ENCODE data around the gene CNNM2. TPM values are rescaled to one million over a fixed set of nuclear protein-coding genes. Genes with fewer than 3 reads are reported as not detected.

CNNM2 gene
- total RNA-seq, 1 donor from 2014 or later, result 9.6 TPM

DNA sequence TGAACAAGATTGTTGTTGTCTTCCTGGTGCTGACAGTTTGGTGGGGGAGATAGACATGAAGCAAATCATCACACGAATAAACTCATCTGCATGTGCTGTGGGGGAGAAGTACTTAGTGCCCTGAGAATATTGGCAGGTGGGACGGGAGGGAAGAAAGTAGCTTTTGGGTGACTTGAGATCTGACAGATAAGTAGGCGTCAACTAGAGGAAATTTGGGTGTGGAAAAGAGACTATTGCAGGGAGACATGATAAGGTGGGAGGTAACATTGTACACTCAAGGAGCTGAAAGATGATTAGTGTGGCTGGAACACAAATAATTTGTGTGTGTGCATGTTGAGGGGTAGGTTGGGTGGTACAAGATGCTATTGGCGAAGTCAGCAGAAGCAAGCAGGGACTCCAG, 30.1 kb downstream of the CNNM2 start:
- DNase-seq (ENCODE audit: low read depth, low spot score), result no peak
- H3K4me3 Mint-ChIP-seq, result no peak overlapping the region
- no peaks in the 10 kb centered on the region for H3K4me1 Mint-ChIP-seq
- H3K36me3 Mint-ChIP-seq (ENCODE audit: low read depth), result no peaks in the 10 kb centered on the region
- no peak overlapping the region for H3K27ac Mint-ChIP-seq (ENCODE audit: unreplicated experiment)
- no peaks in the 10 kb centered on the region for H3K27me3 Mint-ChIP-seq (ENCODE audit: low read depth)
- TF ChIP-seq, protein P1, sequence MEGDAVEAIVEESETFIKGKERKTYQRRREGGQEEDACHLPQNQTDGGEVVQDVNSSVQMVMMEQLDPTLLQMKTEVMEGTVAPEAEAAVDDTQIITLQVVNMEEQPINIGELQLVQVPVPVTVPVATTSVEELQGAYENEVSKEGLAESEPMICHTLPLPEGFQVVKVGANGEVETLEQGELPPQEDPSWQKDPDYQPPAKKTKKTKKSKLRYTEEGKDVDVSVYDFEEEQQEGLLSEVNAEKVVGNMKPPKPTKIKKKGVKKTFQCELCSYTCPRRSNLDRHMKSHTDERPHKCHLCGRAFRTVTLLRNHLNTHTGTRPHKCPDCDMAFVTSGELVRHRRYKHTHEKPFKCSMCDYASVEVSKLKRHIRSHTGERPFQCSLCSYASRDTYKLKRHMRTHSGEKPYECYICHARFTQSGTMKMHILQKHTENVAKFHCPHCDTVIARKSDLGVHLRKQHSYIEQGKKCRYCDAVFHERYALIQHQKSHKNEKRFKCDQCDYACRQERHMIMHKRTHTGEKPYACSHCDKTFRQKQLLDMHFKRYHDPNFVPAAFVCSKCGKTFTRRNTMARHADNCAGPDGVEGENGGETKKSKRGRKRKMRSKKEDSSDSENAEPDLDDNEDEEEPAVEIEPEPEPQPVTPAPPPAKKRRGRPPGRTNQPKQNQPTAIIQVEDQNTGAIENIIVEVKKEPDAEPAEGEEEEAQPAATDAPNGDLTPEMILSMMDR (conservative IDR thresholded peaks at IDR 0.05), result no peak
- H3K9me3 Mint-ChIP-seq, result no peaks in the 10 kb centered on the region

DNA sequence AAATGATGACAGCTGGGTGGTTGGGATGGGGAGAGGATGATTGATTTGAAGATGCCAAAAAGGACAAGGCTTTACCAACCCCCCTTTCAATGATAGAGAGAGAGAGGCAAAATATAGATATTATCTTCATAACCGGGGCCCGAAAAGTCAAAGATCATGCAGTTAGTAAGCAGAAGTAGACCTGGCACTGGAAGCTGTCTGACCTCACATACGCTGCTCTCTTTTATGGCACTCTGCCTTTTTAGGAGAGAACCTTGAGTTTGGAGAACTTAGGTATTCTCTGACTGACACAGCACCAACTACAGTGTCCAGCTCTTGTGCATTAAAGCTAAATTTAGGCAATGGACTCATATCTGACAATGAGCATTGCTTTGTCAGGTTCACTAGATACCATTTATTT, 30.7 kb downstream of the CNNM2 start:
- Mint-ChIP-seq H3K27ac (ENCODE audit: unreplicated experiment) (no peak overlapping the region), H3K4me1 (no peaks in the 10 kb centered on the region), H3K36me3 (ENCODE audit: low read depth) (no peaks in the 10 kb centered on the region), H3K4me3 (no peak overlapping the region), H3K27me3 (ENCODE audit: low read depth) (no peaks in the 10 kb centered on the region), H3K9me3 (no peaks in the 10 kb centered on the region)
- no peak for DNase-seq (ENCODE audit: low read depth, low spot score)
- TF ChIP-seq, protein P1 (conservative IDR thresholded peaks at IDR 0.05), result no peak

DNA sequence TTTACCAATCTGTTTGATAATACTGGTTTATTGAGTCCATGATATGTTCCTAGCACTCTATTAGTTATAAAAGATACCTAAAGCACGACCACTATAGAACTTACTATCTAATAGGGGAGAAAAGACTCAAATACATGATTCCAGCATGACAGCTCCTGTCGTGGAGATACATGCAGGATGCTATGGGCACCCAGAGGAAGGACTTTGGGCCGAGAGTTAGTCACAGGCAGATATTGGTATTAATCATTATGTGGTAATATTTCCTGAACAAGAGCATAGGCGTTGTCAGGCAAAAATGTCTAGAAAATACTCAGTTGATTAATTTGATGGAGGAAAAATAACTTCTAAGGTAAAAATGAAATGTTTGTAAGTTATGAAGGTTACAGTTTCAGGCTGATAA, 31.8 kb downstream of the CNNM2 start:
- no peak for DNase-seq (ENCODE audit: low read depth, low spot score)
- Mint-ChIP-seq H3K4me3 (no peak overlapping the region), H3K4me1 (no peaks in the 10 kb centered on the region), H3K36me3 (ENCODE audit: low read depth) (peaks cover 4% of the 10 kb centered on the region), H3K27me3 (ENCODE audit: low read depth) (no peaks in the 10 kb centered on the region), H3K27ac (ENCODE audit: unreplicated experiment) (no peak overlapping the region), H3K9me3 (no peaks in the 10 kb centered on the region)
- TF ChIP-seq, protein P1 (conservative IDR thresholded peaks at IDR 0.05), result no peak

DNA sequence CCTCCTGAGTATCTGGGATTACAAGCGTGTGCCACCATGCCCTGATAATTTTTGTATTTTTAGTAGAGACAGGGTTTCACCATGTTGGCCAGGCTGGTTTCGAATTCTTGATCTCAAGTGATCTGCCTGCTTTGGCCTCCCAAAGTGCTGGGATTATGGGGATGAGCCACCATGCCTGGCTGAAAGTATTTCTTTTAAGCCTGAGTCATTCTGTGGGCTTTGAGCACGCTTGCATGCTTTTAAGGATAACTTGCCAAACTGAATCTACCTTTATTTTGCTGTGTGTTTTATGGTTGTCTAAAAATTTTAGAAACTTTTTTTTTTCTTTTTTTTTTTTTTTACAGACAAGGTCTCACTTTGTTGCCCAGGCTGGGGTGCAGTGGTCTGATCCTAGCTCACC, 33.2 kb downstream of the CNNM2 start:
- H3K4me1 Mint-ChIP-seq, result no peaks in the 10 kb centered on the region
- H3K36me3 Mint-ChIP-seq (ENCODE audit: low read depth), result peaks cover 4% of the 10 kb centered on the region
- TF ChIP-seq, protein P1 (conservative IDR thresholded peaks at IDR 0.05), result no peak
- H3K4me3 Mint-ChIP-seq, result no peak overlapping the region
- no peak overlapping the region for H3K27ac Mint-ChIP-seq (ENCODE audit: unreplicated experiment)
- no peaks in the 10 kb centered on the region for H3K9me3 Mint-ChIP-seq
- DNase-seq (ENCODE audit: low read depth, low spot score), result no peak
- H3K27me3 Mint-ChIP-seq (ENCODE audit: low read depth), result no peaks in the 10 kb centered on the region

DNA sequence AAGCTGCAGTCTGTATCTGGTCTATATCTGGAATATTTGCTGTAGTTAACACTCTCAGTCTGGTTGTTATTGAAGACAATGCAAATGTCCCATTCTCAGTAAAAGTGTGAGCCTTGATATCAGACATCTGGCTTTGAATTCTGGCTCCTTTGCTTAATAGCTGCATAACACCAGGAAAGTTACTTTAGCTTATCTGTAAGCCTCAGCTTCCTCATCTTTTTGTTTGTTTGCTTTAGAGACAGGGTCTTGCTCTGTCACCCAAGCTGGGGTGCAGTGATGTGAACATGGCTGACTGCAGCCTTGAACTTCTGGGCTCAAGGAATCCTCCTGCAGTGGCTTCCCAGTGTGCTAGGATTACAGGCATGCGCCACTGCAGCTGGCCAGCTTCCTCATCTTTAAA, 41.3 kb downstream of the CNNM2 start:
- Mint-ChIP-seq H3K4me3 (no peak overlapping the region), H3K27ac (ENCODE audit: unreplicated experiment) (no peak overlapping the region), H3K36me3 (ENCODE audit: low read depth) (peaks cover 4% of the 10 kb centered on the region), H3K4me1 (no peaks in the 10 kb centered on the region), H3K9me3 (no peaks in the 10 kb centered on the region), H3K27me3 (ENCODE audit: low read depth) (no peaks in the 10 kb centered on the region)
- TF ChIP-seq, protein P1 (conservative IDR thresholded peaks at IDR 0.05), result no peak
- DNase-seq (ENCODE audit: low read depth, low spot score), result no peak

DNA sequence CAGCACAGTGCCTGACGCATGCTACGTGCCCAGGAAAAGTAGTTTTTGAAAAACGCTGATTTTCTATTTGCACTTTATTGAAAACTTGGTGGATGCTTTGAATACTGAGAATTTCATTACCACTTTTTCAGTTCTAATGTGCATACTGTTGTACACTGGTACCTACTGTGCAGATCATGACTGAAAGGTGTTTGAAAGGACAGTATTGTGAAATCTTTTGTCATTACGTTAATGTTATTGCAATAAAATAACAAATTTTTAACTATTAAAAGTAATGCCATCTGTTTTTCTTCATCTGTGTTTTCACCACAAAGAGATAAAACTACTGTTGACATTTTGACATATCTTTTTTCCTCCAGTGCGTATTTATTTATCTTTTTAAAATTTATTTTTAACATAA, 42.1 kb downstream of the CNNM2 start:
- Mint-ChIP-seq H3K36me3 (ENCODE audit: low read depth) (no peaks in the 10 kb centered on the region), H3K27ac (ENCODE audit: unreplicated experiment) (no peak overlapping the region), H3K4me1 (no peaks in the 10 kb centered on the region), H3K27me3 (ENCODE audit: low read depth) (no peaks in the 10 kb centered on the region), H3K4me3 (no peak overlapping the region), H3K9me3 (no peaks in the 10 kb centered on the region)
- TF ChIP-seq, protein P1 (conservative IDR thresholded peaks at IDR 0.05), result no peak
- DNase-seq (ENCODE audit: low read depth, low spot score), result no peak
